CD4-positive, CD25-positive, alpha-beta regulatory T cell (primary cell): ENCODE measurements around the gene CCNY. TPM values are rescaled to one million over a fixed set of nuclear protein-coding genes. Genes with fewer than 3 reads are reported as not detected.

Source experiments
- ATAC-seq, 2 donors: fragments of 150-1000 bp; cut with Tn5 transposase; one replicate each; pipeline ENCODE4 v1.10.0; 2021; ENCODE audit warnings: low read depth in 2 of 2, moderate number of reproducible peaks in 2 of 2, moderate library complexity in 1 of 2
- DNase-seq, 3 donors: peaks; one replicate each; pipeline versions ENCODE4 v3.0.0 to v3.0.0-alpha.2; 2012 to 2022; ENCODE audit warnings: mixed read lengths in 1 of 3
- H3K27ac ChIP-seq: one replicate; pipeline ENCODE4 v1.7.0; 2013; ENCODE audit warnings: mild to moderate bottlenecking, low read length; ENCODE audit not compliant: insufficient read depth, poor library complexity, severe bottlenecking
- H3K27me3 ChIP-seq: one replicate; pipeline ENCODE4 v1.7.0; 2013; ENCODE audit warnings: low read length; ENCODE audit not compliant: control insufficient read depth, insufficient read depth
- H3K36me3 ChIP-seq: one replicate; pipeline ENCODE4 v1.7.0; 2013; ENCODE audit warnings: mild to moderate bottlenecking, low read length, moderate library complexity; ENCODE audit not compliant: control insufficient read depth, insufficient read depth
- H3K4me1 ChIP-seq: 2 replicates; pipeline ENCODE4 v1.7.0; 2013; ENCODE audit warnings: mild to moderate bottlenecking, low read length; ENCODE audit not compliant: insufficient read depth, control insufficient read depth, poor library complexity, severe bottlenecking
- H3K4me3 ChIP-seq: one replicate; pipeline ENCODE4 v1.7.0; 2013; ENCODE audit warnings: low read depth, mild to moderate bottlenecking, low read length, moderate library complexity
- H3K9me3 ChIP-seq, 2 experiments: 1 replicate in 1 of 2; 2 replicates in 1 of 2; pipeline ENCODE4 v1.7.0; 2013; ENCODE audit warnings: low read length in 2 of 2, mild to moderate bottlenecking in 1 of 2, moderate library complexity in 1 of 2; ENCODE audit not compliant: control insufficient read depth in 2 of 2
- H3K27ac Mint-ChIP-seq, 3 donors: one replicate each; pipeline ENCODE4 v1.8.0; 2020 to 2022; ENCODE audit warnings: mild to moderate bottlenecking in 3 of 3, mixed read lengths in 3 of 3, moderate library complexity in 2 of 3
- H3K27me3 Mint-ChIP-seq: one replicate; pipeline ENCODE4 v1.8.0; 2022; ENCODE audit warnings: mild to moderate bottlenecking, mixed read lengths
- H3K36me3 Mint-ChIP-seq: one replicate; pipeline ENCODE4 v1.8.0; 2020; ENCODE audit warnings: mixed read lengths
- H3K4me1 Mint-ChIP-seq, 4 donors: one replicate each; pipeline ENCODE4 v1.8.0; 2020 to 2022; ENCODE audit warnings: mixed read lengths in 4 of 4, mild to moderate bottlenecking in 1 of 4
- H3K4me3 Mint-ChIP-seq, 4 donors: one replicate each; pipeline ENCODE4 v1.8.0; 2020 to 2022; ENCODE audit warnings: mild to moderate bottlenecking in 4 of 4, mixed read lengths in 4 of 4, moderate library complexity in 3 of 4
- H3K9me3 Mint-ChIP-seq, 7 donors: one replicate each; pipeline ENCODE4 v1.8.0; 2020 to 2022; ENCODE audit warnings: mixed read lengths in 7 of 7, mild to moderate bottlenecking in 3 of 7, moderate library complexity in 2 of 7
- polyA plus RNA-seq, 4 donors: library from polyadenylated mRNA; unstranded; fragments of 300-500 nt; fragmentation: Illumina TruSeq; gene quantifications; one replicate each; pipeline ENCODE4 v1.2.3, GENCODE V29; 2021
- total RNA-seq: library from RNA; stranded (reverse); gene quantifications from one replicate; pipeline ENCODE4 v1.2.3, GENCODE V29; 2022

Gene CCNY
- total and polyA plus RNA-seq, 5 donors from 2014 or later, result 6.4 to 58.3 (median 13.1) TPM

DNA sequence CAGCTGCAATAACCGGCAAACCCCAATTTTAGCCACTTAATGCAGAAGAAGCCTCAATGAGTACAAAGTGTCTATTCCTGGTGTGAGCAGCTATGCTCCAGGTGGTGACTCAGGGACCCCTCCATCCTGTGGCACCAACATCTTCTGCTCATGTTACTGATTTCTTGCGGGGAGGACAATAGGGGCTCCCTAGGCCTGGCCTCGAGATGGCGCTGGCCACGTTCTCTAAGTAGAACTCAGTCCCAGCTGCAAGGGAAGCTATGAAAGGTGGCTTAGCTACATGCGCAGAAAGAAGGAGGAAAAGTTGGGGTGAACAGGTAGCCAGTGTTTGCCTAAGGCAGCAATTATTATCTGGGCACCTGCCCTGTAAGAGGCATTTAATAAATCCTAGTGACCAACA, 275.4 kb downstream of the CCNY start:
- Mint-ChIP-seq H3K4me1 (peaks cover 0 to 5% (median 5%) of the 10 kb centered on the region in 4 donors), H3K27ac (no peak overlapping the region), H3K27me3 (peaks cover 25% of the 10 kb centered on the region), H3K36me3 (no peaks in the 10 kb centered on the region), H3K9me3 (peaks cover 0 to 3% (median 0%) of the 10 kb centered on the region in 7 donors), H3K4me3 (no peak overlapping the region)
- DNase-seq, result no peak
- Histone ChIP-seq H3K4me3 (no peak overlapping the region), H3K27me3 (peaks cover 4% of the 10 kb centered on the region), H3K36me3 (no peaks in the 10 kb centered on the region), H3K27ac (no peak overlapping the region), H3K9me3 (no peaks in the 10 kb centered on the region), H3K4me1 (peaks cover 10% of the 10 kb centered on the region)
- no peak for ATAC-seq

DNA sequence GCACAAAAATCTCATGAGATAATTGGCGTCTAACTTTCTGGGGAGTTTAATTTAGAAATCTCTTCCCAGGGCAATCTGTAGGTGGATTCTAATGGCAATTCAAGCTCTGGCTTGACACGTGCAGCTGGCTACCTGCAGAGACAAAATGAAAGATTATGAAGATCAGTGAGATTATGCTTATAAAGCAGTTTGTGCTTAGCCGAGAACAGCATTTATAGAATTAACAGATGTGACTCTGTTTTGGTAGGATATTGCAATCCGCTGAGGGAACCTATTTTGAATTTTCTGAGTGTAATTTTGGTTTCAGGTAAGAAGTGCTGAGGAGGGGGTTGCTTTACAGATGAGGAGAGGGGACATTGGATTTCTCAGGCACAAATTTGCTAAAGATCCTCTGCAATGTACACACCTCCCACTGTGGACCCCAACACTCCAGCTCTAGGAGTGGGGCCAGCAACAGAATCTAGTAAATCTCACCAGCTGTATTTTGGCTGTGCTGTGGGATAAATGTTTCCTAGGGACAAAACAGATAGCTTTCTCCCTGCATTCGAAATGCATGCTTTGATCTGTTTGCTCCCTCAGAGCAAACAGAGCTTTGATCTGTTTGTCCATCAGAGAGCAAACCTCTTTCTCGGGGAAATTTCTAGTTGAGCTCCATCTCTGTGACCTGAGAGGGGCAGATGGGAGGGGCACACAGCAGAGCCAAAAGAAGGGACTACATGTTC, 276.2 kb downstream of the CCNY start:
- H3K27ac Mint-ChIP-seq, result no peak overlapping the region
- no peaks in the 10 kb centered on the region for H3K9me3 ChIP-seq
- DNase-seq, result no peak

DNA sequence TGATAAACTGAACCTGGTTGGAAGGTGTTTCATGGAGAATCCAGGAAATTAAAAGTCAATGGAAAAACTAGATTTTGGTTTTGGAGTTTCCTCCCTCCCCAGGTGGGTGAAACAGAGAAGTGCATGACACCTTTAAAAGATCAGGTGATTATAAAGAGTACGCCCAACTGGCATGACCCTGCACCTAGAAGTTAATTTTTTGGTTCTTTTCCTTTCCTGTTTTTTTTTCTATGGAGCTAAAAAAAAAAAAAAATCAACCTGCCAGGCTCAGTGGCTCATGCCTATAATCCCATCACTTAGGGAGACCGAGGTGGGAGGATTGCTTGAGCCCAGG, 276.8 kb downstream of the CCNY start:
- Histone ChIP-seq H3K4me3 (no peak overlapping the region), H3K9me3 (no peaks in the 10 kb centered on the region), H3K27me3 (no peaks in the 10 kb centered on the region), H3K36me3 (no peaks in the 10 kb centered on the region), H3K27ac (no peak overlapping the region), H3K4me1 (peaks cover 3% of the 10 kb centered on the region)
- DNase-seq, result no peak
- peaks cover 16% of the 10 kb centered on the region for H3K27me3 Mint-ChIP-seq
- H3K9me3 Mint-ChIP-seq, result peaks cover 0 to 3% (median 0%) of the 10 kb centered on the region in 7 donors
- H3K27ac Mint-ChIP-seq, result no peak overlapping the region
- ATAC-seq, result no peak
- H3K4me1 Mint-ChIP-seq, result no peaks in the 10 kb centered on the region
- H3K4me3 Mint-ChIP-seq, result no peak overlapping the region
- no peaks in the 10 kb centered on the region for H3K36me3 Mint-ChIP-seq

More for the DNA sequence above, 276.2 kb downstream of the CCNY start:
- no peak overlapping the region for H3K4me3 ChIP-seq
- Mint-ChIP-seq H3K27me3 (peaks cover 17% of the 10 kb centered on the region), H3K36me3 (no peaks in the 10 kb centered on the region), H3K4me1 (peaks cover 0 to under 1% (median under 1%) of the 10 kb centered on the region in 4 donors), H3K9me3 (peaks cover 0 to 3% (median 0%) of the 10 kb centered on the region in 7 donors), H3K4me3 (no peak overlapping the region)
- peaks cover 9% of the 10 kb centered on the region for H3K4me1 ChIP-seq
- no peaks in the 10 kb centered on the region for H3K27me3 ChIP-seq
- no peak for ATAC-seq
- no peaks in the 10 kb centered on the region for H3K36me3 ChIP-seq
- no peak overlapping the region for H3K27ac ChIP-seq

DNA sequence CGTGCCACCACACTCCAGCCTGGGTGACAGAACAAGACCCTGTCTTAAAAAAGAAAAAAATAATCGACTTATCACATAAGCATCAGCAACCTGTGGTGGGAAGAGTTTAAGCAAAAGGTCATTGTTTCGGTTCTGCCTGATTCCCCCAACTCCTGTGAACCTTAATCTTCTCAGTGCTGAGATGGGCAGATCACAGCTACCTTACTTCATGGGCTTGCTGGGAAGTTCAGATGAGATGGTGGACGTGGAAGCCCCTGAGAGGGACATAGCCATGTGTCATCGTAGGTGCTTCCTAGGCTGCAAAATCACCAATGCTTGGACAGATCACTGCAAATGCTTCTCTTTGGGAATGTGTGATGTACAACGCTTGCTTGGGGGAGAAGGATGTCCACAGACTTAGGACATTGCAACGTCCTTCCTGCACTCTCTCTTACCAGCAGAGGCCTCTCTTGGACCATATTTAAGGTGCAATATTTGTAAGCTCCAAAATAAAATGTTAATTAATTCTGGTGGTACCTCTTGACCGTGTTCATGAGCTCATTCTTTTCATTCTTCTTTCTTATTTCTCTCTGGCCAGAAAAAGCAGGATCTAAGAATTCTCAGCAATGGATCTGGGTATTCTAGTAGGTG, 277.4 kb downstream of the CCNY start:
- no peaks in the 10 kb centered on the region for H3K4me1 Mint-ChIP-seq
- DNase-seq (no peak), ATAC-seq (no peak)
- Histone ChIP-seq H3K4me3 (no peak overlapping the region), H3K36me3 (no peaks in the 10 kb centered on the region), H3K27ac (no peak overlapping the region), H3K4me1 (no peaks in the 10 kb centered on the region), H3K9me3 (no peaks in the 10 kb centered on the region), H3K27me3 (no peaks in the 10 kb centered on the region)
- H3K9me3 Mint-ChIP-seq, result peaks cover 0 to 3% (median 0%) of the 10 kb centered on the region in 7 donors
- no peaks in the 10 kb centered on the region for H3K36me3 Mint-ChIP-seq
- no peak overlapping the region for H3K4me3 Mint-ChIP-seq
- H3K27ac Mint-ChIP-seq, result no peak overlapping the region
- H3K27me3 Mint-ChIP-seq, result peaks cover 16% of the 10 kb centered on the region

DNA sequence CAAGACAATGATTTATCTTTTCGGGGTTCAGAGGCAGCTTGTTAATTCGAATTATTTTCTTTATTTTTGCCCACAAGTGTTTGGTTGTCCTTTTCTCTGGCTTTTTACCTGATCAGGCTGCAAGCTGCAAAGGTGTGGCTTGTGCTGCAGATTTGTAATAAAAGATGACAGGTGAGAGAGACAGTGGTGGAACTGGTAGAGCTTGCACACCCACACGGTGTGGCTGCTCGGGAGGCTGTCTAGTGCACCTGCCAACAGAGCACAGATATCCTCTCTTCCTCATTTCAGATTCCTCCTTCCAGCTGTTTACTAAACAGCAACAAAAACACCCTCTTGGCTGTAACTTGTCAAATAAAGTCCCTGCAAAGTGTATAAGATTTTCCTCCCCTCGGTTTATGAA, 278.0 kb downstream of the CCNY start:
- H3K36me3 ChIP-seq, result no peaks in the 10 kb centered on the region
- no peak for ATAC-seq
- Mint-ChIP-seq H3K36me3 (no peaks in the 10 kb centered on the region), H3K4me3 (no peak overlapping the region), H3K27me3 (peaks cover 22% of the 10 kb centered on the region), H3K27ac (no peak overlapping the region), H3K9me3 (peaks cover 0 to 5% (median under 1%) of the 10 kb centered on the region in 7 donors), H3K4me1 (no peaks in the 10 kb centered on the region)
- H3K27me3 ChIP-seq, result no peaks in the 10 kb centered on the region
- no peaks in the 10 kb centered on the region for H3K9me3 ChIP-seq
- no peaks in the 10 kb centered on the region for H3K4me1 ChIP-seq
- H3K27ac ChIP-seq, result no peak overlapping the region
- no peak for DNase-seq
- H3K4me3 ChIP-seq, result no peak overlapping the region

Other genes with a start within 250 kb of the CCNY start
- 39.5 TPM for gene CUL2, start 246.2 kb upstream of the CCNY start, total RNA-seq
- 10 to 100 TPM; 23.6 to 32.6 (median 25.9) TPM for gene CUL2, start 246.2 kb upstream of the CCNY start, polyA plus RNA-seq
- 121 TPM for gene CREM, start 209.7 kb upstream of the CCNY start, total RNA-seq
- gene CREM, start 209.7 kb upstream of the CCNY start, polyA plus RNA-seq, result 10 to 100 TPM; 24.6 to 42.0 (median 28.8) TPM